Smooth muscle cell of bladder (primary cell): ENCODE results near the gene PRSS22. TPM values are rescaled to one million over a fixed set of nuclear protein-coding genes. Genes with fewer than 3 reads are reported as not detected.

Source experiments
- total RNA-seq: library from RNA; depleted of rRNA; stranded (reverse); fragments of >200 nt; gene quantifications from 2 replicates; pipeline ENCODE4 v1.2.3, GENCODE V29; 2014

PRSS22 gene
- total RNA-seq = not detected in 2 replicates

DNA sequence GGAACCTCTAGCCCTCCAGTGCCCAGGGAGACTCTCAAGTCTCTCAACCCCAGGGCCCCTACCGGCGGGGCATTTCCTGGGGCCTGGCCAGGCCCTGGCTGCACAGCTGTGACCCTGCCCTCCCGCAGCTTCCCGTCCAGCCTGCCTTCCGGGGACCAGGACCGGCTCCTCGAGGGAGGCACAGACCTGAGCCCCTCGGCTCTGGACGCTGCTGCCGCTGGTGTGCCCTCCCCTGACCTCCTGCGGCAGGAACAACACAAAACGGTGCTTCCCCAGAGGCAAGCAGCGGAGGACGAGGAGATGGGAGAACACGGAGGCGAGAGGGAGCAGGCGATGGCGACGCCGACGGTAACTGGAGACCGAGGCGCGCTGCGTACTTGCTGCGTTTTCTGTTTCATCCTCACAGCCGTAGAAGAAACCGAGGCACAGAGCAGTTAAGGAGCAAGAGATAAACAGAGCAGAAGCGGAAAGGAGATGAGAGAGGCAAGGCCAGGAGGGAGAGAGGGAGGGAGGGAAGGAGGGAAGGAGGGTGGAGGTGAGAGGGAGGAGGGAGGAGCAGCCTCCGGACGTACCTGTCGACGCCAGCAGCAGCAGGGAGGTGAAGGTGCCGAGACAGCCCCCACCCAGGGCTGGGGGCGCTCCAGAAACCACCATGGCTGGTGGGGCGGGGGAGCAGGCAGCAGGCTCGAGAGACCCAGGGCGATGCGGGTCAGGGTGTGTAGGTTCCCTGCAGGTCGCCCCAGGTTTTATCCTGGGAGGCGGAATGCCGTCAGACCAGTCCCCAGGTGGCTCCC, at the start of gene PRSS22:
Gene PRSS22 (minus strand): TSS at position 720 of the 794 bp plus-strand sequence. CDS start 66 bp downstream, at position 654.

DNA sequence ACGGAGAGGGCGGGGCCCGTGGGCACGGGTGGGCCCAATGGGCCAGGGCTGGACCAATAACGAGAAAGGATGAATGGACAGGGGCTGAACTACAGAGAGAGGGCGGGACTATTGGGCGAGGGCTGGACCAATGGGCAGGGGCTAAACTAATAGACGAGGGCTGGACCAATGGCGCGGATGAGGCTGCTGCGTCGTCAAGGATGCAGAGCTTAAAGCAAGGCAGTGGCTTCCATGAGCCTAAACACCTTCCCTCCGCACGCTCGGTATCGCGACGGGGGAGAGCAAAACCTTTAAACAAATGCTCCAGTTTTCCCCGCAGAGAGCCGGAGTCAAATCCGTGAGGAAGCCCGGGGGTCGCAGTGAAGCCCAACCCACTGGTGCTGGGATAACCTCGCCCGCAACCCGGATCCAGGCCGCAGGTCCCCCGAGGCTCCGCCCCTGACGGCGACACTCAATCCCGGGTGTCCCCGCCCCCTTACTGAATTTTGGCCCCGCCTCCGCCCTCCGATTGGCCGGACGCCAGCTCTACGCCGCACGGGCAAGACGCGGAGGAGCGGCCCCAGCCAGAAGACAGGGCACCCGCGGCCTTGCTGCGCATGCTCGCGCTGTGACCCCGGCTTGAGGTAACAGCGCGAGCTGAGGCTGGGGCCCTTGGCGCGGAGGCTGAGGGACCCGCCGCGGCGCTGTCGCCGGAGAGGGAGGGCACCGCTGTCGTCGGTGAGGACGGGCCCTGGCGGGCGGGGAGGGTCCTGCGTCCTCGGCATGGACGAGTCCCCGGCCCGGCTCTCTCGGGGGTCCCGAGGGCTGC, 24.9 kb upstream of the PRSS22 start, which contains the start of gene FLYWCH2:
Gene FLYWCH2 (plus strand): TSS at position 566 of the 808 bp plus-strand sequence. CDS start 13,235 bp downstream, outside the sequence.

DNA sequence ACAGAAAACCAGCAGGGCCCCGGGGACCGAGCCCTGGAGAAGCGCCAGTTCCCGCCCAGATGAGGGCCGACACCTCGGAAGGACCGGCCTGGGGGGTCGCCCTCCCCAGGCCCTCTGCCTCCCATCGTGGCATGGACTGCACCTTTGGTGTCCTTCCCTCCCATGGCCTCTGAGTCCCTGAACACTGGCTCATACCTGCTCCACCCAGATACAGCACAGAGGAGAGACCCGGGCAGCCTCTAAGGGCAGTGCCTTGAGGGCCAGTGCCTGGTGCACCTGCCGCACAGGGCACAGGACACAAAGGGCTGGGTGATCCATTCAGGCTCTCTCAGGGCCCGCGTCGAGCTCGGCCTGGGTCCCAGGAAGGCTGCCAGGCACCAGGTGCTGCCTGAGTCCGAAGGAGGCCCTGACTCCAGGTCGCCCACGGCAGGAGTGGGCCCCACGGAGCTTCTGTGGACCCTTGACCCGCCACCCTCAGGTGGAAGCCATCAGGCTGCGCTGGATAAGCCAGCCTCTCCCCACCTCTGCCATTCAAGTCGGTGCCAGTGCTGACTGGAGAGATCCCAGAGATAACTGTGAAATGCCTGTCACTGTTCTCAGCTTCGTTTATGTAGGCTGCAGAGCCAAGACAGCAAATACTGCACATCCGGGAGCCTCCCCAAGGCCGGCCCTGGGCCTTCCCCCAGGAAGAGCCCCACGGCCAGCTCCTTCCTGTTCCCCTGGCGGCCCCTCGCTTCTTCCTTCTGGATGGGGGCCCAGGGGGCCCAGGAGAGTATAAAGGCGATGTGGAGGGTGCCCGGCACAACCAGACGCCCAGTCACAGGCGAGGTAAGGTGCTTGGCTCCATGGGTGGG, 28.2 kb downstream of the PRSS22 start, which contains the start of gene ZG16B:
Gene ZG16B (plus strand): TSS at position 803 of the 854 bp plus-strand sequence. CDS start 139 bp downstream, outside the sequence.

GRCh38 chr16:2816751-2817339, 41.1 kb downstream of the PRSS22 start, which contains the start of gene PRSS21:
Gene PRSS21 (plus strand): TSS chr16:2817237. CDS start chr16:2817269, 32 bp downstream.

Other genes starting within 250 kb of the PRSS22 start
- 16.2 and 18.2 TPM in 2 replicates for gene KCTD5, start 175.6 kb downstream of the PRSS22 start, total RNA-seq
- 0.57 and 0.74 TPM in 2 replicates for gene PRSS27, start 137.9 kb downstream of the PRSS22 start, total RNA-seq
- gene SRRM2, start 105.5 kb downstream of the PRSS22 start, total RNA-seq = 29.7 and 50.2 TPM in 2 replicates
- gene ELOB, start 80.9 kb downstream of the PRSS22 start, total RNA-seq = 507 and 710 TPM in 2 replicates
- not detected in 2 replicates for gene PRSS33, start 70.6 kb downstream of the PRSS22 start, total RNA-seq
- not detected in 2 replicates for gene PRSS41, start 59.7 kb downstream of the PRSS22 start, total RNA-seq
- 0.55 TPM in 1 of 2 replicates, not detected in the other for gene PRSS21, start 40.9 kb downstream of the PRSS22 start, total RNA-seq
- gene ZG16B, start 27.9 kb downstream of the PRSS22 start, total RNA-seq = 0.18 and 1.3 TPM in 2 replicates
- gene FLYWCH2, start 25.0 kb upstream of the PRSS22 start, total RNA-seq = 72.2 and 88.2 TPM in 2 replicates
- 36.4 and 42.5 TPM in 2 replicates for gene FLYWCH1, start 53.8 kb upstream of the PRSS22 start, total RNA-seq
- gene KREMEN2, start 106.1 kb upstream of the PRSS22 start, total RNA-seq = not detected in 2 replicates
- gene PAQR4, start 111.2 kb upstream of the PRSS22 start, total RNA-seq = 0.55 and 0.85 TPM in 2 replicates
- gene PKMYT1, start 122.3 kb upstream of the PRSS22 start, total RNA-seq = 0.28 and 0.46 TPM in 2 replicates
- gene CLDN9, start 154.8 kb upstream of the PRSS22 start, total RNA-seq = not detected in 2 replicates
- gene CLDN6, start 160.0 kb upstream of the PRSS22 start, total RNA-seq = not detected in 2 replicates
- gene TNFRSF12A, start 162.2 kb upstream of the PRSS22 start, total RNA-seq = 99.8 and 151 TPM in 2 replicates
- gene HCFC1R1, start 165.8 kb upstream of the PRSS22 start, total RNA-seq = 19.9 and 26.3 TPM in 2 replicates
- 22.9 and 29.1 TPM in 2 replicates for gene THOC6, start 165.9 kb upstream of the PRSS22 start, total RNA-seq
- gene BICDL2, start 178.8 kb upstream of the PRSS22 start, total RNA-seq = under 0.01 and 0.37 TPM in 2 replicates
- under 0.01 TPM in 1 of 2 replicates, not detected in the other for gene MMP25, start 188.4 kb upstream of the PRSS22 start, total RNA-seq
- 2.1 and 8.2 TPM in 2 replicates for gene IL32, start 207.5 kb upstream of the PRSS22 start, total RNA-seq
- not detected in 2 replicates for gene ZSCAN10, start 241.1 kb upstream of the PRSS22 start, total RNA-seq